Gastroesophageal sphincter (tissue), 4 donors: Measurements from ENCODE around the gene LRRC58. TPM values are rescaled to one million over a fixed set of nuclear protein-coding genes. Genes with fewer than 3 reads are reported as not detected.
A peak's percentile ranks its signal among the peaks of the same experiment; 100 is the strongest.

Experiments
- ATAC-seq: fragments of 150-250 bp; one replicate; pipeline ENCODE4 v1.9.1; 2016; ENCODE audit warnings: mild to moderate bottlenecking, moderate library complexity
- H3K27ac ChIP-seq, 4 donors: fragments of 200-600 bp; sonication (generic) in 3 of 4; 1 replicate in 3 of 4; 2 replicates in 1 of 4; pipeline ENCODE4 v1.5.1; 2016 to 2019
- H3K27me3 ChIP-seq: fragments of 200-600 bp; sonication (generic); one replicate; pipeline ENCODE4 v1.5.1; 2019
- H3K36me3 ChIP-seq, 2 donors: fragments of 200-600 bp; sonication (generic); one replicate each; pipeline ENCODE4 v1.5.1; 2019; ENCODE audit warnings: control low read depth in 1 of 2
- H3K4me1 ChIP-seq, 3 donors: fragments of 200-600 bp; sonication (generic); 1 replicate in 2 of 3; 2 replicates in 1 of 3; pipeline ENCODE4 v1.5.1; 2016 to 2019; ENCODE audit warnings: control low read depth in 2 of 3
- H3K4me3 ChIP-seq, 2 donors: fragments of 200-600 bp; sonication (generic); one replicate each; pipeline ENCODE4 v1.5.1; 2019; ENCODE audit warnings: mild to moderate bottlenecking in 1 of 2, moderate library complexity in 1 of 2
- H3K9me3 ChIP-seq, 3 donors: fragments of 200-600 bp; sonication (generic); one replicate each; pipeline ENCODE4 v1.5.1; 2017 to 2019; ENCODE audit warnings: control low read depth in 2 of 3
- CTCF ChIP-seq, 4 experiments: fragments of 200-600 bp in 2 of 4; fragments of 450-650 bp in 2 of 4; sonication (generic) in 1 of 4; IDR thresholded peaks; one replicate each; pipeline ENCODE4 v1.5.1; 2017 to 2019; ENCODE audit warnings: antibody characterized with exemption in 4 of 4, mild to moderate bottlenecking in 2 of 4, moderate library complexity in 2 of 4
- EP300 ChIP-seq: sonication (generic); formaldehyde crosslinking; IDR thresholded peaks from one replicate; pipeline ENCODE4 v1.6.1; 2017; ENCODE audit warnings: antibody characterized with exemption, mild to moderate bottlenecking
- POLR2A ChIP-seq, 2 donors: fragments of 450-650 bp; IDR thresholded peaks; one replicate each; pipeline ENCODE4 v1.6.1; 2017; ENCODE audit warnings: antibody characterized with exemption in 2 of 2, mild to moderate bottlenecking in 2 of 2, moderate library complexity in 1 of 2
- POLR2AphosphoS5 ChIP-seq: sonication (generic); formaldehyde crosslinking; IDR thresholded peaks from one replicate; pipeline ENCODE4 v1.6.1; 2017; ENCODE audit warnings: antibody characterized with exemption
- WGBS, 2 donors: methylation state at CpG; one replicate each; pipeline ENCODE4 v1.1.5; 2018; ENCODE audit warnings: low coverage in 1 of 2; 5-methylcytosine and 5-hydroxymethylcytosine counted together
- total RNA-seq, 4 donors: library from RNA; depleted of rRNA; stranded (reverse); fragments of >200 nt; gene quantifications; one replicate each; pipeline ENCODE4 v1.1.0, GENCODE V29; 2016

The LRRC58 gene
- total RNA-seq, 4 donors from 2014 or later: 33.5 to 44.3 (median 39.9) TPM

DNA sequence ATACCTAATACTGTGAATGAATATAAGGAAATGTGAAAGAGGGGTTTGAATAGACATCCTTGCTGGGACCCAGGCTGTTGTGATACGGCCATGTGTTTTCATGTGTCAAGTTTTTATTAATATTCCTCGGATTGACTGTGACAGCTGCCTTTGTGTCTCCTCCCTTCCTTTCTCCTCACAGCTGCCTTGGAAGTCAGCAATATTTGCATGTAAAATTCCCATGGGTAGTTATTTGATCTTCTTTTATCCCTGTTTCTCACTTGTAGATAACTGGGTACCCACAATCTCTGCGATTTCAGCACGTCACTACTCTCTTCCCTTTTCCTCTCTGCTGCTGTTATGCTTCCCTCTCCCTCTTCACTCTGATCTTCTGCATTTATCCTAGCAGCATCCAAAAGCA lies 73.5 kb downstream of the LRRC58 start:
- H3K36me3 ChIP-seq: no peaks in the 10 kb centered on the region
- WGBS, 2 donors: 20 to 49% methylated on average over 4 of the region's 4 CpGs
- H3K27ac ChIP-seq: no peak overlapping the region
- H3K9me3 ChIP-seq: no peaks in the 10 kb centered on the region
- TF ChIP-seq CTCF (IDR thresholded peaks at IDR 0.05): no peak
- no peak for TF ChIP-seq EP300
- no peak for TF ChIP-seq POLR2A (IDR thresholded peaks at IDR 0.05)
- no peak for TF ChIP-seq POLR2AphosphoS5
- no peak for ATAC-seq
- H3K4me3 ChIP-seq: no peak overlapping the region
- no peaks in the 10 kb centered on the region for H3K27me3 ChIP-seq
- H3K4me1 ChIP-seq: peaks cover 0 to 23% (median 5%) of the 10 kb centered on the region in 3 donors

DNA sequence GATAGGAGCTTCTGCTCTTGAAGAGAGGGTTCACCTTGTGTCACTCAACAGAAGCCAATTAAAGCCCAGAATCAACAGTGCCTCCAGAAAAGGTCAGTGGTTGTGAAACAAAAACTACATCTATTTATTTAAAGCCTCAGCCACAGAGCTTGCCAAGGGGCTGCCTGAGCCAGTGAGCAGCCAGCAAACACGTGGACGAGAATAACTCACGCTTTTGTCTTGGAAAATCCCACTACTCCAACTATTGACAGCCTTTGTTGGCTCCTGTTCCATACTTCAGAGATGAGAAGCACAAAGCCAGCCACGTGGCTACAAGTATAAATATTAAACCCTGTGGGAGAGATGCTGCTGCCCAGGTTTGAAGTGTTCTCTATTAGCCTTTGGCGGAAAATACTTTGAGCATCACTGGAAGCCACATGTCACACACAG lies 74.4 kb downstream of the LRRC58 start:
- ATAC-seq: peak; percentile 65
- H3K4me3 ChIP-seq: no peak overlapping the region

More for the DNA sequence above, 74.4 kb downstream of the LRRC58 start:
- peak; percentile 67 for TF ChIP-seq POLR2AphosphoS5
- no peak for TF ChIP-seq EP300
- no peak for TF ChIP-seq CTCF (IDR thresholded peaks at IDR 0.05)
- no peak for TF ChIP-seq POLR2A (IDR thresholded peaks at IDR 0.05)
- H3K27me3 ChIP-seq: no peaks in the 10 kb centered on the region
- H3K9me3 ChIP-seq: no peaks in the 10 kb centered on the region
- WGBS, 2 donors: 0 to 8% methylated on average over 2 to 4 of the region's 5 CpGs
- H3K36me3 ChIP-seq: no peaks in the 10 kb centered on the region
- peak overlapping the region in 1 of 4 donors; percentile 44 for H3K27ac ChIP-seq
- peaks cover 0 to 23% (median 5%) of the 10 kb centered on the region in 3 donors for H3K4me1 ChIP-seq

Other genes starting within 250 kb of the LRRC58 start
- under 1 TPM; 0.16 to 0.73 (median 0.29) TPM for gene GPR156, start 64.1 kb downstream of the LRRC58 start, total RNA-seq
- gene FSTL1, start 101.6 kb upstream of the LRRC58 start, total RNA-seq: 1,000 to 10,000 TPM in 1 of 4 donors, 100 to 1,000 TPM in 3; 343 to 1,189 (median 766) TPM
- gene NDUFB4, start 247.0 kb upstream of the LRRC58 start, total RNA-seq: 100 to 1,000 TPM; 123 to 230 (median 151) TPM